ENCODE results near the gene MAGEA9. TPM values are rescaled to one million over a fixed set of nuclear protein-coding genes. Genes with fewer than 3 reads are reported as not detected.

Gene MAGEA9
- total and polyA plus RNA-seq, 2 donors (not counting 1 experiment from before 2014, with no cell fraction given), result not detected

DNA sequence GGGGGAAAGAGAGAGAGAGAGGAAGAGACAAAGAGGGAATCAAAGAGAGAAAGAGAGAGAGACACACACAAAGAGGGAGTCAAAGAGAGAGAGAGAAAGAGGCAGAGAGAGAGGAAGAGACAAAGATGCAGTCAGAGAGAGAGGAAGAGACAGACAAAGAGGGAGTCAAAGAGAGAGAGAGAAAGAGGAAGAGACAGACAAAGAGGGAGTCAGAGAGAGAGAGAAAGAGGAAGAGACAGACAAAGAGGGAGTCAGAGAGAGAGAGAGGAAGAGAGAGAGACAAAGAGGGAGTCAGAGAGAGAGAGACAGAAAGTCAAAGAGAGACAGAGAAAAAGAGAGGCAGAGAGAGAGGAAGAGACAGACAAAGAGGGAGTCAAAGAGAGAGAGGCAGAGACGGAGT, 45.5 kb downstream of the MAGEA9 start:
- CTCF ChIA-PET, result no interaction called here
- no peak for TF ChIP-seq EZH2 (IDR thresholded peaks at IDR 0.05; ENCODE audit: borderline replicate concordance, insufficient read depth, low read depth, low read length, poor library complexity, severe bottlenecking)
- TF ChIP-seq, protein P1, sequence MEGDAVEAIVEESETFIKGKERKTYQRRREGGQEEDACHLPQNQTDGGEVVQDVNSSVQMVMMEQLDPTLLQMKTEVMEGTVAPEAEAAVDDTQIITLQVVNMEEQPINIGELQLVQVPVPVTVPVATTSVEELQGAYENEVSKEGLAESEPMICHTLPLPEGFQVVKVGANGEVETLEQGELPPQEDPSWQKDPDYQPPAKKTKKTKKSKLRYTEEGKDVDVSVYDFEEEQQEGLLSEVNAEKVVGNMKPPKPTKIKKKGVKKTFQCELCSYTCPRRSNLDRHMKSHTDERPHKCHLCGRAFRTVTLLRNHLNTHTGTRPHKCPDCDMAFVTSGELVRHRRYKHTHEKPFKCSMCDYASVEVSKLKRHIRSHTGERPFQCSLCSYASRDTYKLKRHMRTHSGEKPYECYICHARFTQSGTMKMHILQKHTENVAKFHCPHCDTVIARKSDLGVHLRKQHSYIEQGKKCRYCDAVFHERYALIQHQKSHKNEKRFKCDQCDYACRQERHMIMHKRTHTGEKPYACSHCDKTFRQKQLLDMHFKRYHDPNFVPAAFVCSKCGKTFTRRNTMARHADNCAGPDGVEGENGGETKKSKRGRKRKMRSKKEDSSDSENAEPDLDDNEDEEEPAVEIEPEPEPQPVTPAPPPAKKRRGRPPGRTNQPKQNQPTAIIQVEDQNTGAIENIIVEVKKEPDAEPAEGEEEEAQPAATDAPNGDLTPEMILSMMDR (IDR thresholded peaks at IDR 0.05), result no peak
- no peak overlapping the region for H3K4me3 Mint-ChIP-seq
- no CpG with 5 or more reads among the region's 1 CpG for WGBS (ENCODE audit: insufficient coverage)
- Histone ChIP-seq H3K4me2 (replicated peaks; ENCODE audit: low read depth, low read length, poor library complexity, severe bottlenecking) (no peak overlapping the region), H3K27ac (ENCODE audit: low read length in 2 of 2) (no peak overlapping the region), H3K79me2 (ENCODE audit: control insufficient read depth, insufficient read depth, low read length) (no peaks in the 10 kb centered on the region), H3K27me3 (replicated peaks in 1 of 4; ENCODE audit: control extremely low read depth in 1 of 4, control insufficient read depth in 3 of 4, insufficient read depth in 4 of 4, low read length in 3 of 4) (no peaks in the 10 kb centered on the region), H2AFZ (ENCODE audit: insufficient read depth, low read depth, low read length, poor library complexity, severe bottlenecking) (no peak overlapping the region), H3K4me3 (ENCODE audit: control extremely low read depth in 1 of 5, extremely low read depth in 1 of 5, insufficient read depth in 1 of 5, low read depth in 2 of 5, low read length in 4 of 5) (no peak overlapping the region), H3K36me3 (replicated peaks in 1 of 2; ENCODE audit: control extremely low read depth in 1 of 2, control insufficient read depth in 1 of 2, extremely low read depth in 1 of 2, insufficient read depth in 2 of 2, low read length in 1 of 2) (no peaks in the 10 kb centered on the region), H3K9ac (ENCODE audit: low read length) (no peak overlapping the region), H4K20me1 (ENCODE audit: control insufficient read depth, insufficient read depth, low read length, poor library complexity, severe bottlenecking) (no peaks in the 10 kb centered on the region), H3K4me1 (ENCODE audit: control insufficient read depth in 2 of 2, insufficient read depth in 2 of 2, low read length in 2 of 2) (peaks cover 8 to 11% of the 10 kb centered on the region in 2 donors), H3K9me3 (ENCODE audit: control extremely low read depth in 1 of 3, control insufficient read depth in 2 of 3, insufficient read depth in 1 of 3, low read length in 2 of 3) (no peaks in the 10 kb centered on the region)
- DNase-seq (no peak), ATAC-seq (ENCODE audit: low read depth) (no peak)
- peaks cover 14% of the 10 kb centered on the region for H3K4me1 Mint-ChIP-seq
- no peaks in the 10 kb centered on the region for H3K9me3 Mint-ChIP-seq (ENCODE audit: insufficient read depth)
- H3K27me3 Mint-ChIP-seq, result peaks cover 7% of the 10 kb centered on the region
- intact Hi-C loops (cut with micrococcal nuclease), result no loop called here
- no peak overlapping the region for H3K27ac Mint-ChIP-seq
- POLR2A ChIA-PET, result no interaction called here

GRCh38 chrX:149829751-149830191, 48.0 kb downstream of the MAGEA9 start:
- Histone ChIP-seq H3K79me2 (ENCODE audit: control insufficient read depth, insufficient read depth, low read length) (no peaks in the 10 kb centered on the region), H3K4me1 (ENCODE audit: control insufficient read depth in 2 of 2, insufficient read depth in 2 of 2, low read length in 2 of 2) (peaks cover 8 to 11% of the 10 kb centered on the region in 2 donors), H3K4me3 (ENCODE audit: control extremely low read depth in 1 of 5, extremely low read depth in 1 of 5, insufficient read depth in 1 of 5, low read depth in 2 of 5, low read length in 4 of 5) (peak overlapping the region in 4 of 5 experiments; percentile 5 to 42 (median 36)), H3K4me2 (replicated peaks; ENCODE audit: low read depth, low read length, poor library complexity, severe bottlenecking) (peak overlapping the region; percentile 64), H3K36me3 (replicated peaks in 1 of 2; ENCODE audit: control extremely low read depth in 1 of 2, control insufficient read depth in 1 of 2, extremely low read depth in 1 of 2, insufficient read depth in 2 of 2, low read length in 1 of 2) (no peaks in the 10 kb centered on the region), H2AFZ (ENCODE audit: insufficient read depth, low read depth, low read length, poor library complexity, severe bottlenecking) (peak overlapping the region; percentile 70), H3K9me3 (ENCODE audit: control extremely low read depth in 1 of 3, control insufficient read depth in 2 of 3, insufficient read depth in 1 of 3, low read length in 2 of 3) (no peaks in the 10 kb centered on the region), H3K27ac (ENCODE audit: low read length in 2 of 2) (no peak overlapping the region), H4K20me1 (ENCODE audit: control insufficient read depth, insufficient read depth, low read length, poor library complexity, severe bottlenecking) (no peaks in the 10 kb centered on the region), H3K9ac (ENCODE audit: low read length) (peak overlapping the region; percentile 24), H3K27me3 (replicated peaks in 1 of 4; ENCODE audit: control extremely low read depth in 1 of 4, control insufficient read depth in 3 of 4, insufficient read depth in 4 of 4, low read length in 3 of 4) (no peaks in the 10 kb centered on the region)
- H3K9me3 Mint-ChIP-seq (ENCODE audit: insufficient read depth), result no peaks in the 10 kb centered on the region
- no peak for ATAC-seq (ENCODE audit: low read depth)
- TF ChIP-seq EZH2 (IDR thresholded peaks at IDR 0.05; ENCODE audit: borderline replicate concordance, insufficient read depth, low read depth, low read length, poor library complexity, severe bottlenecking), result no peak
- TF ChIP-seq, protein P1 (IDR thresholded peaks at IDR 0.05), result no peak
- WGBS (ENCODE audit: insufficient coverage), result no CpG with 5 or more reads among the region's 3 CpGs
- peaks cover 7% of the 10 kb centered on the region for H3K27me3 Mint-ChIP-seq
- intact Hi-C loops (cut with micrococcal nuclease), result no loop called here
- CTCF ChIA-PET, result interaction anchor here (0.7 kb wide), 1 partner anchor 375 kb away, joined by 3 read pairs; no protein-coding TSS in a partner anchor
- H3K4me3 Mint-ChIP-seq, result peak overlapping the region; percentile 81
- peak; percentile 28 for DNase-seq
- H3K27ac Mint-ChIP-seq, result no peak overlapping the region
- H3K4me1 Mint-ChIP-seq, result peaks cover 14% of the 10 kb centered on the region
- POLR2A ChIA-PET, result no interaction called here

Measured in B cell (primary cell).